Mucosa of descending colon (tissue), 3 donors: ENCODE results near the gene RAD51AP2. TPM values are rescaled to one million over a fixed set of nuclear protein-coding genes. Genes with fewer than 3 reads are reported as not detected.
A peak's percentile ranks its signal among the peaks of the same experiment; 100 is the strongest.
"Not testable (repeated sequence)": the region's sequence is repeated elsewhere in the genome, so short reads cannot be mapped to it uniquely, and the experiment has no call there.

ENCODE experiments used
- ATAC-seq: fragments of 200-7000 bp; cut with Tn5 transposase; one replicate; pipeline ENCODE4 v1.9.1; 2020; ENCODE audit warnings: mild to moderate bottlenecking, moderate library complexity
- DNase-seq, 3 donors: peaks; one replicate each; pipeline ENCODE4 v3.0.0-alpha.2; 2020
- H3K36me3 ChIP-seq: fragments of 200-600 bp; one replicate; pipeline ENCODE4 v1.8.0; 2021; ENCODE audit warnings: low read depth, mild to moderate bottlenecking
- H3K4me1 ChIP-seq: fragments of 200-600 bp; one replicate; pipeline ENCODE4 v1.8.0; 2021; ENCODE audit warnings: low read depth, mild to moderate bottlenecking
- H3K4me3 ChIP-seq: fragments of 200-600 bp; one replicate; pipeline ENCODE4 v1.8.0; 2021; ENCODE audit warnings: mild to moderate bottlenecking
- H3K9me3 ChIP-seq: fragments of 200-600 bp; one replicate; pipeline ENCODE4 v1.8.0; 2021; ENCODE audit warnings: mild to moderate bottlenecking
- intact Hi-C, 2 donors: fragments of 100-400 bp; cut with DNase I in 1 of 2; cut with micrococcal nuclease in 1 of 2; formaldehyde crosslinking; loops; one replicate each; pipeline versions ENCODE4 v1.11.0 to v1.11.1; 2022; cut with DNase I, micrococcal nuclease
- long read RNA-seq, 2 donors: library from polyadenylated mRNA; unstranded; transcript quantifications; one replicate each; pipeline ENCODE4 v2.0.0, GENCODE V29; 2019 to 2021
- total RNA-seq, 3 donors: library from RNA; stranded (reverse); fragmentation: NEBNext Ultra II Directional in 2 of 3; extraction: Animal tissue kit (Norgen Biotek cat#: 25700) in 2 of 3; gene quantifications; one replicate each; pipeline versions ENCODE4 v1.2.1 to v1.2.4, GENCODE V29; 2021 to 2023
- TF ChIP-seq, protein P1 (sequence below): fragments of 200-600 bp; IDR thresholded peaks from one replicate; pipeline ENCODE4 v1.8.0; 2022; ENCODE audit warnings: antibody characterized with exemption, mild to moderate bottlenecking
- donor health status: DM: no; HTN: no; CAD: no; lungs with moderate emphysema.
- donor health status: DM: no; HTN: no; CAD: no.
- donor health status: DM: no; HTN: yes; CAD: no.

The RAD51AP2 gene
- total RNA-seq = under 1 TPM in 1 of 3 donors, not detected in 2; 0.09 TPM
- long read RNA-seq, donor 1 = 0 reads
- long read RNA-seq, donor 2 = 0 reads

DNA sequence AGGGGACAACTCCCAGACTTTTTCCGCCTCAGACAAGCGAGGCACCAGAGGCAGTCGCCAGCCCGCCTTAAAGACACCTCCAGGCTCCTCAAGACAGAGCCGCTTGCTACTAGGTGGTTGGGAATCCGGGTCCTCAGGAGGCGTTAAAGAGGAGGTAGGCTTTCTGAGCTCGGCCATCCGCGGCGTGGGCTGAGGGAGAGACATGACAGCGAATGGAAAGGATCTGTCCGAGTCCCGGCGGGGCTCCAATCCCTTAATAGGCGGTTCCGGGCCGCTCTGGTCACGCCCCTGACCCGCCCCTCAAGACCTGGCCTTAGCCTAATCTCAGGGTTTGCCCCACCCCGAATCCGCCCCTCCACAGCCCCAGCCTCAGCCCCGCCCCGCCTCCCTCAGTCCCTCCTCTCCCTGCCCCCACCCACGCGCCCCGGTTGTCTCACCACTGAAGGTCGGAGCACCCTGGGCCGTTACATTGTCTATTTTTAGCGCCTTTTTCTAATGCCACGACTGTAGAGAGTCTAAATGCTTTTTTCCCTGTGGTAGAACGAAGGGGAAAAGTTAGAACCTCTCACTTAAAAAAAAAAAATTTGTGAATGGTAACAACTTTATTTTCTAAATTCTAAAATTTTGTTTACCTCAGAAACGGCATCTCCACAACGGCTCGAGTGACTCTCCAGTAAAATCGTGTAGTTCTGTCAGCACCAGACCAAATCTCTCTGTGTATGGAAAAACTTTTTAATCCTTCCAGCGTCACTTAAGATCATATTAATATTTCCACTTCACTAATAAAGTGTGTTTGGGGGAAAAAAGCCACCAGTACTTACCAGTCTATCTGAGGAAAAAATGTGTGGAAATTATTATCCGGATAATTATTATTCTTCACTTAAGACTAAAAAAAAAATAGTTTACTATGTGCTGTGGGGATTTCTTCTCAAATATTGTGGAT is at the start of gene RAD51AP2:
TSS of gene RAD51AP2 (minus strand) at position 229 of the 943 bp plus-strand sequence. CDS start at position 204, 25 bp downstream.
- H3K4me1 ChIP-seq = no peaks in the 10 kb centered on the region
- ATAC-seq = peak; percentile 100
- DNase-seq = peak; percentile 83 to 90 (median 84)
- TF ChIP-seq, protein P1, sequence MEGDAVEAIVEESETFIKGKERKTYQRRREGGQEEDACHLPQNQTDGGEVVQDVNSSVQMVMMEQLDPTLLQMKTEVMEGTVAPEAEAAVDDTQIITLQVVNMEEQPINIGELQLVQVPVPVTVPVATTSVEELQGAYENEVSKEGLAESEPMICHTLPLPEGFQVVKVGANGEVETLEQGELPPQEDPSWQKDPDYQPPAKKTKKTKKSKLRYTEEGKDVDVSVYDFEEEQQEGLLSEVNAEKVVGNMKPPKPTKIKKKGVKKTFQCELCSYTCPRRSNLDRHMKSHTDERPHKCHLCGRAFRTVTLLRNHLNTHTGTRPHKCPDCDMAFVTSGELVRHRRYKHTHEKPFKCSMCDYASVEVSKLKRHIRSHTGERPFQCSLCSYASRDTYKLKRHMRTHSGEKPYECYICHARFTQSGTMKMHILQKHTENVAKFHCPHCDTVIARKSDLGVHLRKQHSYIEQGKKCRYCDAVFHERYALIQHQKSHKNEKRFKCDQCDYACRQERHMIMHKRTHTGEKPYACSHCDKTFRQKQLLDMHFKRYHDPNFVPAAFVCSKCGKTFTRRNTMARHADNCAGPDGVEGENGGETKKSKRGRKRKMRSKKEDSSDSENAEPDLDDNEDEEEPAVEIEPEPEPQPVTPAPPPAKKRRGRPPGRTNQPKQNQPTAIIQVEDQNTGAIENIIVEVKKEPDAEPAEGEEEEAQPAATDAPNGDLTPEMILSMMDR = no peak
- H3K36me3 ChIP-seq = no peaks in the 10 kb centered on the region
- H3K4me3 ChIP-seq = peak within 1 kb of the TSS; percentile 6
- intact Hi-C loops = no loop called here
- H3K9me3 ChIP-seq = no peaks in the 10 kb centered on the region

DNA sequence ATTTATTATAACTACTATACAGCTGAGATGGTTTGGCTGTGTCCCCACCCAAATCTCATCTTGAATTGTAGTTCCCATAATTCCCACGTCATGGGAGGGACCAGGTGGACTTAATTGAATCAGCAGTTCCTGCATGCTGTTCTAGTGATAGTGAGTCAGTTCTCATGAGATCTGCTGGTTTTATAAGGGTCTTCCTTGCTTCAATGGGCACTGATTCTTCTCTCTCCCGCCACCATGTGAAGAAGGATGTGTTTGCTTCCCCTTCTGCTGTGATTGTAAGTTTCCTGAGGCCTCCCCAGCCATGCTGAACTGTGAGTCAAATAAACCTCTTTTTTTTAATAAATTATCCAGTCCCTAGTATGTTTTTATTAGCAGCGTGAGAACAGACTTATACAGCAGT is 47.5 kb upstream of the RAD51AP2 start:
- ATAC-seq, DNase-seq, intact Hi-C loops: not testable (repeated sequence)

DNA sequence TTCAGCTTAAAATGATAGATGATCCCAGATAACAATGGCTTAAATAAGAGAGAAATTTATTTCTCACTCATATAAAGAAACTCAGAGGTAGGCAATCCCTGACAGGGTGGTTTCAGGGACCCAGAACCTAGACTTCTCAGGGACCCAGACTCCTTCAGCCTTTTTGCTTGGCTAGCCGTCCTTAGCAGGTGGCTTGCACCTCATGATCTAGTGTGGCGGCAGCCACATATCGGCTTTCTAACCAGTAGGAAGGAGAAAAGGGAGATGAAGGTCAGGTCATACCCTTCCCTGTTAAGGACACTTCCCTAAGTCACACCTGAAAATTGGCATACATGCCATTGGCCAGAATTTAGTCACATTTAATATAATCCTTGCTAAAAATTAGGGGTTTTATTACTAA is 40.6 kb upstream of the RAD51AP2 start:
- intact Hi-C loops = no loop called here

More for the DNA sequence above, 47.5 kb upstream of the RAD51AP2 start:
- not testable (repeated sequence) for H3K9me3 ChIP-seq, H3K36me3 ChIP-seq, H3K4me1 ChIP-seq, H3K4me3 ChIP-seq

DNA sequence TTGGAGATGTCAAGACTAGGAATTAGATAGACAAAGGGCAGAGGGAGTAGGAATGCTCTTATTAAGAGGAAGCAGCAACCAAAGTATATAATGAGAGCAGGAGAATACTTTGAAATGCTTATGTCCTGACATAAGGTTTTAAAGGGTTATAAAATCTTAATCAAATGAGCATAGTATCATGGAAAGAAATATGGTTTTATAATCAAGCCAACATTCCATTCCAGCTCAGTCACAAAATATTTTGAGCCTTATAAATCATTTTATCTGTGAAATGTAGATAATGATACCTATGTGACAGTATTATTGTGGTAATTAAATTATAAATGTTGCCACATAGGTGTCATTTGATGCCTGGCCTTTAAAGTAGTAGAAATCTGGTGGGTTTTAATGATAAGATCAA is 39.8 kb upstream of the RAD51AP2 start:
- Histone ChIP-seq H3K4me3 (no peak overlapping the region), H3K4me1 (peaks cover 4% of the 10 kb centered on the region), H3K9me3 (no peaks in the 10 kb centered on the region), H3K36me3 (no peaks in the 10 kb centered on the region)
- DNase-seq (no peak), ATAC-seq (peak; percentile 81)
- TF ChIP-seq, protein P1 = no peak
- intact Hi-C loops = no loop called here

More for the DNA sequence above, 40.6 kb upstream of the RAD51AP2 start:
- no peaks in the 10 kb centered on the region for H3K9me3 ChIP-seq
- no peak overlapping the region for H3K4me3 ChIP-seq
- no peaks in the 10 kb centered on the region for H3K36me3 ChIP-seq
- ATAC-seq (no peak), DNase-seq (no peak)
- peaks cover 4% of the 10 kb centered on the region for H3K4me1 ChIP-seq
- TF ChIP-seq, protein P1 = no peak

DNA sequence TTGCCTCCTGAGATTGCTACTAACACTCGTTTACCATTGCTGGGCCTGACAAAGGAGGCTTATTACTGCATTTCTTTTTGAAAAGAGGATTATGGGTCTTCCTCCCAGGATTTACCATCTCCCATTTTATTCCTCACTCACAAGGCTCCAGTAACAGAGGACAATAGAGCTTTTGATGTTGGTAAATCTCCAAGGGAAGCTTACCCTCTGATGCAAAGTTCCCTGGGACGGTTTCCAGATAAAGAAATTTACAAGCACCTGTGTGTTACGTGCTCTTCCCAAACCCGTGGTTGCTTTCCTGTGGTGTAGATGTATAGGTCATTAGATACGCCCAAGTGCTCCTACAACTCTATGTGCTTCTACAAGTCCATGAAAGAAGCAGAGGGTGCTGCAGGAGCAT is 39.4 kb upstream of the RAD51AP2 start:
- Histone ChIP-seq H3K4me1 (peaks cover 4% of the 10 kb centered on the region), H3K9me3 (no peaks in the 10 kb centered on the region), H3K36me3 (no peaks in the 10 kb centered on the region), H3K4me3 (no peak overlapping the region)
- TF ChIP-seq, protein P1 = no peak
- peak; percentile 91 for ATAC-seq
- peak in 1 of 3 donors; percentile 35 for DNase-seq
- intact Hi-C loops = no loop called here

DNA sequence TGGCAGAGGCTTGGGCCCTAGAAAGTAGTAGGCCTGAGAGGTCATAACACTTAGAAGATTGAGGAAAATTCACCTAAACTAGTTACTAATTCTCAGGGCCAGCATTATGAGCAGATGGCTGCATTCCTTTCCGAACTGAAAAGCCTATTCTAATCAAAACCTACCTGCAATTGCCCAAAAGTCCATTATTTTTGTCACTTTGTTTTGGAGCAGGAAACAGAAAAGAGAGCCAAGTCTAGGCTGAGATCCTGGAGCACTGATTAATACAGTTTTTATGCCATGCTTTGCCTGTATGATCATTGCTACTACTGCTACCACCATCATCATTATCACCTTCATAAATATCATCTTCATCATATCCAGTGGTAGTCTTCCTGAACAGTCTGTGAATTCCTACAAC is 36.9 kb upstream of the RAD51AP2 start:
- Histone ChIP-seq H3K4me3 (no peak overlapping the region), H3K4me1 (peaks cover 4% of the 10 kb centered on the region), H3K36me3 (no peaks in the 10 kb centered on the region), H3K9me3 (no peaks in the 10 kb centered on the region)
- ATAC-seq (no peak), DNase-seq (no peak)
- intact Hi-C loops = no loop called here
- TF ChIP-seq, protein P1 = no peak
